GM21526 (cell line): ENCODE results near the gene RIOK3.
"Not testable (repeated sequence)": the region's sequence is repeated elsewhere in the genome, so short reads cannot be mapped to it uniquely, and the experiment has no call there.

Experiments
- ATAC-seq: cut with Tn5 transposase; IDR thresholded peaks from one replicate; pipeline ENCODE4 v1.9.1; 2021; ENCODE audit warnings: moderate library complexity; ENCODE audit not compliant: unreplicated experiment, low FRiP score

The RIOK3 gene, protein sequence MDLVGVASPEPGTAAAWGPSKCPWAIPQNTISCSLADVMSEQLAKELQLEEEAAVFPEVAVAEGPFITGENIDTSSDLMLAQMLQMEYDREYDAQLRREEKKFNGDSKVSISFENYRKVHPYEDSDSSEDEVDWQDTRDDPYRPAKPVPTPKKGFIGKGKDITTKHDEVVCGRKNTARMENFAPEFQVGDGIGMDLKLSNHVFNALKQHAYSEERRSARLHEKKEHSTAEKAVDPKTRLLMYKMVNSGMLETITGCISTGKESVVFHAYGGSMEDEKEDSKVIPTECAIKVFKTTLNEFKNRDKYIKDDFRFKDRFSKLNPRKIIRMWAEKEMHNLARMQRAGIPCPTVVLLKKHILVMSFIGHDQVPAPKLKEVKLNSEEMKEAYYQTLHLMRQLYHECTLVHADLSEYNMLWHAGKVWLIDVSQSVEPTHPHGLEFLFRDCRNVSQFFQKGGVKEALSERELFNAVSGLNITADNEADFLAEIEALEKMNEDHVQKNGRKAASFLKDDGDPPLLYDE

DNA sequence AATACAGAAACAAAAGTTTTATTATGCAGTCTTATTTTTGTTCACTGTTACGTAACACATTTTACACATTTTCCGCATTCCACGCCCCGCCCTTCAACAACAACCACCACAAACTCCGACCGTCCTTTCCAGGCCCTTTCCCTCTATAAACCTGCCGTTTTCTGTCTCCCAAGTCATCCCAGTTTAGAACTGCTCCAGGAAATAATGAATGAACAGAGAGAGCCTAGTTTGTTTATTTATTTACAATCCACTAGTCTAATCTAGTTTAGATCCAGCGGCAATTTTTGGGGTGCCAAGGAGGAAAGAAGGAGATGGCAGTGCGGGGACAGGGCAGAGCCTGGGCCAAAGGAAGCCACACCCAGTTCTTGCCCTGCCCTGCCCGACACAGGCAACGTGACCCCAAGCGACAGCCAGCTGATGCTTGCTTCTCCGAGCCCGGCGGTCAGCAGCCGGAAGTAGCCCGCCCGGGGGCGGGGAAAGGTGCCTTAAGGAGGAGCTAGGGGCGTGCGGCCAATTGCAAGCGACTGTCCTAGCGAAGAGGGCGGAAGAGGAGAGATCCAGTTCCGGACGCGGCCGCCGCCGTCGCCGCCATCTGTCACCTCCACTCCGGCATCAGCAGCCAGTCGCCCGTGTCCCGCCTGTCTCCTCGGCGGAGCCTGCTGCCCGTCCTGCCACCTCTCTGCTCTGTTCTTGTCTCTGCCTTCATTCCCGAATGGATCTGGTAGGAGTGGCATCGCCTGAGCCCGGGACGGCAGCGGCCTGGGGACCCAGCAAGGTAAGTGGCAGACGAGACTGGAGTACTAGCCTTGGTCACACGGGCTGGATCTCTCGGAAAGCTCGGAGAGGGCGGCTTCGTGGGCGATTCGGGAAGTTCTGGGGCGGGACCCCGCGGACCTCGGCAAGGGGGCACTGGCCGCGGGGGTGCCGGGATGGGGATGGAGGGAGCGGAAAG lies at the start of gene RIOK3:
Gene RIOK3, plus strand, starts transcription at position 560 of the 952 bp plus-strand sequence. Its CDS starts 153 bp downstream, at position 713.
- ATAC-seq = peak; percentile 95

DNA sequence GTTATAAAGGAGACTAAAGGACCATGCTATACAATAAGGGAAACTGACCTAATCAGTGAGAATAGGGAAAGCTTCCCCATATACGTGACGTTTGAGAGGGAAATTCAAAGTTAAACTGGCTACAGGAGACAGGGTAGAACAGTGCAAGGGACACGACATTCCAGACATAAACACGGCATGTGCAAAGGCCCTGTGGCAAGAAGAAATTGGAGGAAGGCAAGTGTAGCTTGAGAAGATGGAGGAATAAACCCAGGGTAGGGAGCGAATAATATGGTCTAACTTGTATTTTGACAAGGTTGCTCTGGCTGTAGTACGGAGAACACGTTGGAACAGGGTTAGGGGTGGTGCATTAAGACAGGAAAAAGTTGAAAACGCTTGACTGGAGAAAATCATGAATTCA lies 49.8 kb upstream of the RIOK3 start:
- no peak for ATAC-seq

DNA sequence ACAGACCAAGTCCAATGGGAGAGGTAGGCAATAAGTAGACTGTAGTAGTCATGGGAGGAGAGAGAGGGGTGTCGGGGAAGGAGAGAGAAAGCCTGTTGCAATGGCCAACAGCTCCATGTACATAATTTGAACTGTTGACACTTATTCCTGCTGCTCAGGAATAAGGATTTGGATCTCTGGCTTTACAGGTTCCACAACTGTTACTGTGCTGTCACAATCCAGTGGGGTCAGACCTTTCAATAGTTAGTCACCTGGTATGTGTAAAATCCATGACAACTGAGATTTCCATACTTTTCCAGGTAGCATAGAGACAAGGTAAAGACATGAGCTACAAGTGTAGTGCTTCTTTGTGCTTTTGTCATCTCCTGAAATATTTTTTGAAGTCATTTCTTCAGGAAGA lies 47.5 kb upstream of the RIOK3 start:
- no peak for ATAC-seq

DNA sequence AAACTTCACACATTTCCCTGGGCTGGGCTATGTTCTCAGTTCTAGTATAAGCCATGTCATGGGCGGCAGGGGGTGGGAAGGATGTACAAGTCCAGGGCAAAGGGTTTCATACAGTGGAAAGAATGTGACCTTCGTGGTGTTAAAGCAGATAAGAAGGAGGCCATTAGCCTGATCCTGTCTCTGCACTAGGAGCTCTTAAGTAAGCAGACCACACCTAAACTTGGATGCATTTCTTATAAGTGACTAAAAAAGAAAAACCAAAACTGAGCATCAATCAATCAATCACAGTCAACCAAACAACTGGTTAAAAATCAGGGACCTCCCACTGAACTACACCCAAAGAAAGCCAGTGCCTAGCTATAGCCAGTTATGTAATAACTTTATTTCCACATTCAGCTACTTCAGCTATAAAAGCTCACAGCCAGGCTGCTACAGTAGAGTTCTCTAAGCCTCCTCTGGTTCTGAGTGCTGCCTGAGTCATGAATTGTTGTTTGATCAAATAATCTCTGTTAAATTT lies 46.8 kb upstream of the RIOK3 start:
- ATAC-seq = no peak

DNA sequence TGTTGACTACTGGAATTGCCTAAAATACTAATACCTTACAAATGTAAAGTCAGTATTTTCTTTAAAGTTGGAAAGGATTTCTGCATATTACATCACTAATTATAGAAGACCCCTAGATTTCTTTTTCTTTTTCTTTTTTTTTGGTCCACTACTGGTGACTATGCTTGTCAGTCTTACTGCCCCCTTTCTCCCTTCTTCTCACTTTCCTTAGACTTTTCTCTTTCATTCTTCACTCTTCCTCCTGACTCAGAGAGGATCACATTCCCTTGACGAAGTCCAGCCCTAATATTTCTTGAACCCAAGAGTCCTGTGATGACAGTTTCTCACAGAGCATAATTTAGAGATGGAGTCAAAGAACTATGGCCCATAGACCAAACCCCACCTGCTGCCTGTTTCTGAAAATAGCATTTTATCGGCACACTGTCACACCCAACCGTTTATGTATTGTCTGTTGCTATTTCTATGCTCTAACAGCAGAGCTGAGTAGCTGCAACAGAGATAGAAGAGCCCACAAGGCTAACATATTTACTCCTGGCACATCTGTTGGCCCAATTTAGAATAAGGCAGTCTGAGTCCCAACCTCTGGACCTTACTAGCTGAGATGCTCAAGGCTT lies 40.6 kb upstream of the RIOK3 start:
- no peak for ATAC-seq

DNA sequence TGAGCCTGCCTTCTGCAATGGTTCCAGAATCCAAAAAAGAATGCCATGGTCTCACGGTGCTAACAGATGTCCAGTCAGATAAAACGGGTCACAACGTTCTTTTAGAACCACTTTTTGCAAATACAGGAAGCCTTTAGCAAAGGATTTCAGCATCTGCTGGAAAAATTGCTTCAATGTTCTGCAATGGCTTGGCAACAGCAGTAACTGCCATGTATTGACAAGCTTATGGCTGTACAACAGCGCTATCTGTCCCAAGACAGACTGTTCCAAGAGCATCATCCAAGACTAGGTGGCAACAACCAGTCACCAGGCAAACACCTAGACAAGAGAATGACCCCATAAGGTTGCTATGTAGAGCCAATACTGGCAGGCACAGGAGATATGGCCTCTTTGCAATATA lies 37.6 kb upstream of the RIOK3 start:
- no peak for ATAC-seq

DNA sequence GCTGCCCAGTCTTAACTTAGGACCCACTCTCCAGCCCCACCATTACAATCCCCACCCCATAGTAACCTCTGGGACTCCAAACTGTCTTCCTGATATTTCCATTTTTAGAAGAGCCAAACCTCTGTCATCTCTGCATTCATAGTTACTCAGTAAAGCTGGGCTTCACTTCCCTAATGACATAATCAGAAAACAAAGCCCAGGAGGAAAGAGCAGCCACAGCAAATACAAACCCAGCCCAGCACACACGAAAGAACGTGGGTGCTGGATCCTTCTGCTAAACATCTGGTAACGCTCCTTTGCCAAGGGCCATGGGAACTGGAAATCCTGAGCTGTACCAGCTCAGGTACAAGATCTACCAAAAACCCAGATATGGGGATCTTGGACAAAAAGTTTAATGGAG lies 36.8 kb upstream of the RIOK3 start:
- no peak for ATAC-seq

DNA sequence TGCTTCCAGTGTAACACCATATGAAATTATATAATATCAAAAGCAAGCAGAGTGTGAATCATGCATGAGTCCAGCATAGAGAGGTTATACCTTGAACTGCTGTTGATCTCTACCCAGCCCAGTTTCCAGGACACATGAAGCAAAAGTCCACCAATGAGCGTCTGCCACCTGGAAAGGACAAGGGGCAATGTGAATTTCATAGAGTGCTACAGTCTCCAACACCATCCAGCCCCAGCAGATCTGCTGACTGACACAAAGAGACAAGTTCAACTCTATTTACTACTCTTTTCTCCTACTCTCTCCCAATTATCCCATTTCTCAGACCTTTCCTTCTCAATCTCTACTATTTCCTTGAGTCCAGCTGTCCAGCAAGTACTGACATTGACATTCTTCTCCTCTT lies 31.8 kb upstream of the RIOK3 start:
- ATAC-seq = no peak

DNA sequence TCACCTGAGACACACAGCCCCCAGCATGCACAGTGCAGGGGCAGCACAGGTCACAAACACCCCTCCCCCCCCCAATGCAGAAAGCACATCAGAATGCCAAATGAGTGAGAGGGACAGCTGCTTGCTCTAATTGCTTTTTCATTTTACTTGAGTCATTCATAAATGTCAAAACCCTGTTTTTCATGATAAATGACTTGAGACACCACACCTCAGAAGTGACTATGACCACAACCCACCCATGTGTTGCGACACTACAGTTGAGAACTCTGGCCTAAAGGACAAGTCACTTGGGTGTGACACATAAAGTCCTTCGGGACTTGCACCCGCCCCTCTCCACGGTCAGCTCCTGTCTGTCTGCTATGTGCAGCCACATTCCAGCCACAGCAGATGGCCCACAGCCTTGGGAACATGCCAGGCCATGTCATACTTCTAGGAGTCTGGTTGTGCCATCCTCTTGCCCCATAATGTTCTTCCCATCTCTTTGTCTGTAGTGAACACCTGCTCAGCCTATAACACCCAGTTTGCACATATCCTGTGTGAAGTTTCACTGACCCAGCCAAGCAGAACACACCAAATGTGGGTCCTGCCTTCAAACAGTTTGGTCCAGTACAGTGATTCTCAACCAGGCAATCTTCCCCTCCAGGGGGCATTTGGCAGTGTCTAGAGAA lies 30.2 kb upstream of the RIOK3 start:
- ATAC-seq = peak; percentile 90

DNA sequence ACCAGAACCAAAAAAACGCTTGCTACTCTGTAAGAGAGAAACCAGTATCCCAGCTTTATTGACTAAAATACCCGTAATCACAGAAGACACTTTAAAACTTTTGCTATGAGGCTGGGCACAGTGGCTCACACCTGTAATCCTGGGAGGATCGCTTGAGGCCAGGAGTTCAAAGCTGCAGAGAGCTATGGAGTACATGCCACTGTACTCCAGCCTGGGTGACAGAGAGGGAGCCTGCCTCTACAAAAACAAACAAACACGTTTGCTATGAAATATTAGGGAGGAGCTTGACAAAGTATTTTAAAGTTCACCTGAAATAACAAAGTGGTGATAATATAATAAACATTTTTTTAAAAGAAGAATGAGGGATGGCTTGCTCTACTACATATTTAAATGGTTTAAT lies 28.5 kb upstream of the RIOK3 start:
- no peak for ATAC-seq

DNA sequence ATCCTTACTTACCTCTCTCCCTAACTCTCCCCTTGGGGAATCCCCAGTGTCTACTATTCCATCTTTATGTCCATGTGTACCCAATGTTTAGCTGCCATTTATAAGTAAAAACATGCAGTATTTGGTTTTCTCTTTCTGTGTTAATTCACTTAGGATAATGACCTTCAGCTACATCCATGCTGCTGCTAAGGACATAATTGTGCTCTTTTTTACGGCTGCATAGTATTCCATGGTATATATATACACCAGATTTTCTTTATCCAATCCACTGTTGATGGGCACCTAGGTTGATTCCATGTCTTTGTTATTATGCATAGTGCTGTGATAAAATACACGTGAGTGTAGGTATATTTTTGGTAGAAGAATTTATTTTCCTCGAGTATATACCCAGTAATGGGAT lies 24.3 kb upstream of the RIOK3 start:
- no peak for ATAC-seq

DNA sequence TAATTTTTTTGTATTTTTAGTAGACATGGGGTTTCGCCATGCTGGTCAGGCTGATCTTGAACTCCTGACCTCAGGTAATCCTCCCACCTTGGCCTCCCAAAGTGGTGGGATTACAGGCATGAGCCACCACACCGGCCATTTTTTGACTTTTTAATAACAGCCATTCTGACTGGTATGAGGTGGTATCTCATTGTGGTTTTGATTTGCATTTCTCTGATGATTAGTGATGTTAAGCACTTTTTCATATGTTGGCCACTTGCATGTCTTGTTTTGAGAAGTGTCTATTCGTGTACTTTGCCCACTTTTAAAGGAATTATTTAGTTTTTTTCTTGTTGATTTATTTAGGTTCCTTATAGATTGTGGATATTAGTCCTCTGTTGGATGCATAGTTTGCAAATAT lies 23.5 kb upstream of the RIOK3 start:
- ATAC-seq = not testable (repeated sequence)

DNA sequence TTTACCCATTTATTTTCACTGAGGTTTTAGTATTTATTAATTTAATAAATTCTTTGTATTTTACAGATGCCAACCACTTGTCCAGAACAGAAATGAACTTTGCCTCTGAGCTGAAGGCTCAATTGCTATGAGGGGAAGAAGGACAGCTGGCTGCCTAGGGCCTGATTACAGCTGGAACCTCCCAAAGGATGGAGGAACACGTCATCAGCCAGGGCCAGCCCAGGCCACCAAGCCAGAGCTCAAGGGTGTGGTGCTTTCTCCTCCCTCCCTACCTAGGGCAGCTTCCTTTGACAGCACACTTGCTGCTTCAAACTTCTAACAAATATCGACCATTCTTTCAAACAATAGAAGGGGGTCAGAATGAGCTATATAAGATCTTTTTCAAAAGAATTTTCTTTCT lies 19.7 kb upstream of the RIOK3 start:
- no peak for ATAC-seq

DNA sequence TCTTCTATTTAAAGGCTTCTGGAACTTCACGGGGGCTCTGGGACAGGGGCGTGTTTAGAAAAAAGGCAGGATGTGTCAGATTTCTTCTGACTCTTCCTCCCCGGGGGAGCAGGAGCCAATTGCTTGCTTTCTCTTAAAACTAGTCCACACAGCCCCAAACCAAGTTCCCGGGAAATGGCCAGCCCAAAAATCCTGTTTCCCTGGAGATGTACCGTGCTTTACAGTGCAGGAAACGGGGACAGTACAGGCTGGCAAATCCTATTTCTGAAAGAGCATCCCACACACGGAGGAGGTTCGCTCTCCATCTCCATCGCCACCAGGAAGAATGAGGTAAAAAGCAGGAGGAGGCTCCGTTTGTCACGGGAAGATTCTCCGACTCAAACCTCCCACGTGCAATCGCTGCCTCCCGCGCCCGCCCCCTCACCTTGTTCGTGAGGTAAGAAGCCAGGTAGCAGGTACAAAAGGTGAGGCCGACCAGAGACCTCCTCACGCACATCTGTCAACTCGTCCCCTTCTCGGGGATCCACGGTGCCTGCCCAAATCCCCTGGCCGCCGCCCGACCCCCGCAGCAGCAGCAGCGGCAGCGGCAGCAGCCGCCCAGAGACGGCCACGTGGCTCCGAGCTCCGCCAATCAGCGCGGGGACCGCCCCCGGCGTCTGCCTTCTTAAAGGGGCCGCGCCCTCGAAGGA lies 15.6 kb upstream of the RIOK3 start:
- ATAC-seq = peak; percentile 93

DNA sequence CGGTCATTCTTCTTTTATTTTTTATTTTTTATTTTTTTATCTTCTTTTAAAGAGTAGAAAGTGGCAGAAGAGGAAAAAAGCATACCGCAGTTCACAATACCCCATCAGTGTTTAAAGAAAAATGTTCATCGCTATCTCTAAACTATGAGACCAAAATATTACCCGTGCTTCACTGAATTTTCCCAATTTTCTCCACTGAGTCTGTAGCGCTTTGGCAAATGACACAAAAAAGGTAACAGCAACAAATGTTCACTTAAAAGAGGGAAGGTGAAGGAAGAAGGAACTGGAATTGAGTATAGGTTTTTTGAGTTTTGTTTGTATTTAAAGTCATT lies 15.1 kb upstream of the RIOK3 start:
- ATAC-seq = no peak

DNA sequence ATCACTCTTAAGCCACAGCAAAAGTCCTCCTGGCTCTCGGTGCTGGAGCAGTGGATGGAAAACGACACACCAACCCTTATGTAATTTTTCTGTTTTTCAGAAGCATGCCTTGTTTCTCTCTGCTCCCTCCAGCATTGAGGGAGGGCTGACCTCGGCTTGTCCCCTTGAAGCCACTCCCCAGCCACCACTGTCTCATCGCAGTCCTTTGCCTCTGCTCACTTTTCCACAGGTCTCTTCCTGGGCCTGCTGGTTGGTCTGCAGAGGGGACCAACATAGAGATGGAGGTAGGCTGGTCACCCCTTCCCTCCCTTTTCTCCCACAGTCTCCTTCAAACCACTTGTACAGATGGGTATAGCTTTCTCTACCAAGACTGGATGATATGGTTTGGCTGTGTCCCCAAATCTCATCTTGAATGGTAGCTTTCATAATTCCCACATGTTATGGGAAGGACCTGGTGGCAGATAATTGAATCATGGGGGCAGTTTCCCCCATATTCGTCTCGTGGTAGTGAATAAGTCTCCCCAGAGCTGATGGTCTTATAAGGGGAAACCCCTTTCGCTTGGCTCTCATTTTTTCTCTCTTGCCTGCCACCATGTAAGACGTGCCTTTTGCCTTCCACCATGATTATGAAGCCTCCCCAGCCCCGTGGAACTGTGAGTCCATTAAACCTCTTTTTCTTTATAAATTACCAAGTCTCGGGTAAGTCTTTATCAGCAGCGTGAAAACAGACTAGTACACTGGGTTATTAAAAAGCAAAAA lies 14.3 kb upstream of the RIOK3 start:
- ATAC-seq = no peak

DNA sequence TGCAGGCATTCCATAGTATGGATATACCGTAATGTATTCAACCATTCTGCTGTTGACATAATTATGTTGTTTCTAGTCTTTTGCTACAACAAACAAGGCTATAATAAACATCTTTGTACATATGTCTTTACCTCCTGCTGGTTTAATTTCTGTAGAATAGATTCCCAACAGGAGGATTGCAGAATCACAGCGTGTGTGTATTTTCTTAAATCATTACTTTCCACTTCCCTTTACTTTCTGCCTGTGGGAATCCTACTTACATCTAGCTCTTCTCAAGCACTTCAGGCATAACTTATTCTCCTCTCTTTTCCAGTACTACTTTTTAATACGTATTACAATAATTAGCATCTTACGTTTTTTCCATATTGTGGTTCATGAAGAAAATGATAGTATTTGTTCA lies 13.0 kb upstream of the RIOK3 start:
- no peak for ATAC-seq

DNA sequence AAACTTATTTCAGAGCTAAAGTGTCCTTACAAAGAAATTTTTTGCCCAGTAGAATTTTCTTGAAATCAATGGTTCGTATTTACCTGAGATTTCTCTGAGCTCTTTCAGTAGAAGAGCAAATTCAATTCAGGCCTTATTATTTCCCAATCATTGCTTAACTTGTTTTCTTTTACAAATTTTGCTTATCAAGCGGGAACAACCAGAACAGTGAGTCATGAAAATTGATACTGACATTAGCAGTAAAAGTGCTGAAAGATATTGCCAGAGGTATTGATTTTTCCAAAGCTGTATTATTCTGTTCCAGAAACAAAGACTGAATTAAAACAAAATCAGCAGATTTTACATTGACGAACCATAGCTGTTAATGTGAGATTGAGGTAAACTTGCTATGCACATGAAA lies 10.1 kb upstream of the RIOK3 start:
- ATAC-seq = no peak

DNA sequence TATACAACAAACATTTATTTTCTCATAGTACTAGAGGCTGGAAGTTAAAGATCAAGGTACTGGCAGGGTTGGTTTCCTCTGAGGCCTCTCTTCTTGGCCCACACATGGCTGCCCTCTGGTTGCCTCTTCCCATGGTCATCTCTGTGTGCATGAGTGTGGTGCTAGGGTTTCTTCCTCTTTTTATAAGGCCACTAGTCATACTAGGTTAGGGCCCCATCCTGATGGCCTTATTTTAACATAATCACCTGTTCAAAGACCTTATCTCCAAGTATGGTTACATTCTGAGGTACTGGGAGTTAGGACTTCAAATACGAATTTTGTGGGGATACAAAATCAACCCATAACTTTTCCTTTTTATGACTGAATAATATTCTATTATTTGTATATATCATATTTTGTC lies 4.8 kb upstream of the RIOK3 start:
- ATAC-seq = no peak
